Hepatocyte (in vitro differentiated cells): ENCODE measurements around the gene GNG10. TPM values are rescaled to one million over a fixed set of nuclear protein-coding genes. Genes with fewer than 3 reads are reported as not detected.

Source experiments
- DNase-seq: peaks from one replicate; pipeline ENCODE4 v3.0.0-alpha.2; 2016; ENCODE audit warnings: low spot score
- H2AFZ ChIP-seq: fragments of 200-600 bp; sonication (generic); 2 replicates; pipeline ENCODE4 v1.6.0; 2016; ENCODE audit warnings: antibody characterized with exemption, mild to moderate bottlenecking
- H3K27ac ChIP-seq: fragments of 200-600 bp; sonication (generic); 2 replicates; pipeline ENCODE4 v1.5.1; 2016; ENCODE audit warnings: mild to moderate bottlenecking
- H3K27me3 ChIP-seq: fragments of 200-600 bp; sonication (generic); 2 replicates; pipeline ENCODE4 v1.6.1; 2016
- H3K36me3 ChIP-seq: fragments of 200-600 bp; sonication (generic); replicated peaks from 2 replicates; pipeline ENCODE4 v1.5.1; 2016; ENCODE audit warnings: low read depth; ENCODE audit not compliant: insufficient read depth
- H3K4me1 ChIP-seq: fragments of 200-600 bp; sonication (generic); 2 replicates; pipeline ENCODE4 v1.5.1; 2016; ENCODE audit warnings: mild to moderate bottlenecking, moderate library complexity; ENCODE audit not compliant: insufficient read depth
- H3K4me2 ChIP-seq: fragments of 200-600 bp; sonication (generic); 2 replicates; pipeline ENCODE4 v1.6.0; 2016
- H3K4me3 ChIP-seq: fragments of 200-600 bp; sonication (generic); 2 replicates; pipeline ENCODE4 v1.5.1; 2016; ENCODE audit warnings: mild to moderate bottlenecking
- H3K79me2 ChIP-seq: fragments of 200-600 bp; sonication (generic); 2 replicates; pipeline ENCODE4 v1.6.0; 2017; ENCODE audit warnings: mild to moderate bottlenecking
- H3K9me2 ChIP-seq: fragments of 200-600 bp; sonication (generic); replicated peaks from 2 replicates; pipeline ENCODE4 v1.6.0; 2017; ENCODE audit warnings: mild to moderate bottlenecking; ENCODE audit not compliant: insufficient read depth
- H3K9me3 ChIP-seq: fragments of 200-600 bp; sonication (generic); 2 replicates; pipeline ENCODE4 v1.5.1; 2016; ENCODE audit warnings: low read depth, mild to moderate bottlenecking
- H4K20me1 ChIP-seq: fragments of 200-600 bp; sonication (generic); 2 replicates; pipeline ENCODE4 v1.6.0; 2016; ENCODE audit warnings: mild to moderate bottlenecking; ENCODE audit not compliant: insufficient read depth, poor library complexity, severe bottlenecking
- EZH2 ChIP-seq: fragments of 200-600 bp; sonication (generic); IDR thresholded peaks from 2 replicates; pipeline ENCODE4 v1.6.1; 2016; ENCODE audit warnings: antibody characterized with exemption, mild to moderate bottlenecking, borderline replicate concordance
- EZH2phosphoT487 ChIP-seq: fragments of 200-600 bp; sonication (generic); IDR thresholded peaks from one replicate; pipeline ENCODE4 v1.6.1; 2018; ENCODE audit warnings: antibody characterized with exemption, mild to moderate bottlenecking, low read depth, moderate library complexity; ENCODE audit not compliant: unreplicated experiment, severe bottlenecking
- WGBS: methylation state at CpG from one replicate; pipeline ENCODE4 v1.1.6; 2016; ENCODE audit warnings: low lambda C conversion rate; ENCODE audit errors: missing lambda C conversion rate; 5-methylcytosine and 5-hydroxymethylcytosine counted together
- polyA plus RNA-seq: library from polyadenylated mRNA; unstranded; fragments of >200 nt; fragmentation: Nextera tagmentation; extraction: Ambion mirVana; gene quantifications from 2 replicates; pipeline ENCODE4 v1.2.1, GENCODE V29; 2016
- total RNA-seq: library from RNA; depleted of rRNA; stranded (reverse); fragments of >200 nt; gene quantifications from 2 replicates; pipeline ENCODE4 v1.2.3, GENCODE V29; 2014
- TF ChIP-seq, protein P1 (sequence below): fragments of 200-600 bp; sonication (generic); IDR thresholded peaks from 2 replicates; pipeline ENCODE4 v1.5.1; 2016; ENCODE audit warnings: antibody characterized with exemption, mild to moderate bottlenecking; ENCODE audit not compliant: poor library complexity

The GNG10 gene
- total and polyA plus RNA-seq, 2 experiments from 2014 or later, result 51.6 to 101 TPM

- DNase-seq, result peak; percentile 58
- Histone ChIP-seq H3K36me3 (no peaks in the 10 kb centered on the region), H3K4me2 (peak overlapping the region; percentile 98), H2AFZ (peak overlapping the region; percentile 96), H3K27ac (peak overlapping the region; percentile 87), H4K20me1 (peaks cover 14% of the 10 kb centered on the region), H3K4me1 (peaks cover 16% of the 10 kb centered on the region), H3K4me3 (peak overlapping the region; percentile 89), H3K27me3 (no peaks in the 10 kb centered on the region), H3K79me2 (peaks cover 37% of the 10 kb centered on the region), H3K9me3 (no peaks in the 10 kb centered on the region), H3K9me2 (no peaks in the 10 kb centered on the region)
- under 1% methylated on average over 36 of the region's 57 CpGs for WGBS
- TF ChIP-seq EZH2 (no peak), EZH2phosphoT487 (no peak)
- TF ChIP-seq, protein P1, sequence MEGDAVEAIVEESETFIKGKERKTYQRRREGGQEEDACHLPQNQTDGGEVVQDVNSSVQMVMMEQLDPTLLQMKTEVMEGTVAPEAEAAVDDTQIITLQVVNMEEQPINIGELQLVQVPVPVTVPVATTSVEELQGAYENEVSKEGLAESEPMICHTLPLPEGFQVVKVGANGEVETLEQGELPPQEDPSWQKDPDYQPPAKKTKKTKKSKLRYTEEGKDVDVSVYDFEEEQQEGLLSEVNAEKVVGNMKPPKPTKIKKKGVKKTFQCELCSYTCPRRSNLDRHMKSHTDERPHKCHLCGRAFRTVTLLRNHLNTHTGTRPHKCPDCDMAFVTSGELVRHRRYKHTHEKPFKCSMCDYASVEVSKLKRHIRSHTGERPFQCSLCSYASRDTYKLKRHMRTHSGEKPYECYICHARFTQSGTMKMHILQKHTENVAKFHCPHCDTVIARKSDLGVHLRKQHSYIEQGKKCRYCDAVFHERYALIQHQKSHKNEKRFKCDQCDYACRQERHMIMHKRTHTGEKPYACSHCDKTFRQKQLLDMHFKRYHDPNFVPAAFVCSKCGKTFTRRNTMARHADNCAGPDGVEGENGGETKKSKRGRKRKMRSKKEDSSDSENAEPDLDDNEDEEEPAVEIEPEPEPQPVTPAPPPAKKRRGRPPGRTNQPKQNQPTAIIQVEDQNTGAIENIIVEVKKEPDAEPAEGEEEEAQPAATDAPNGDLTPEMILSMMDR, result no peak
Measured at GRCh38 chr9:111661802-111662521, 557 bp downstream of the GNG10 start.

GRCh38 chr9:111662576-111663300 is 1.3 kb downstream of the GNG10 start:
- Histone ChIP-seq H3K27ac (peak overlapping the region; percentile 87), H3K9me2 (no peaks in the 10 kb centered on the region), H3K4me2 (peak overlapping the region; percentile 98), H3K4me3 (peak overlapping the region; percentile 89), H4K20me1 (peaks cover 14% of the 10 kb centered on the region), H2AFZ (peak overlapping the region; percentile 96), H3K27me3 (no peaks in the 10 kb centered on the region), H3K9me3 (no peaks in the 10 kb centered on the region), H3K36me3 (no peaks in the 10 kb centered on the region), H3K79me2 (peaks cover 37% of the 10 kb centered on the region), H3K4me1 (peaks cover 16% of the 10 kb centered on the region)
- 46% methylated on average over 7 of the region's 7 CpGs for WGBS
- TF ChIP-seq, protein P1, result no peak
- TF ChIP-seq EZH2phosphoT487, result no peak
- no peak for DNase-seq

DNA sequence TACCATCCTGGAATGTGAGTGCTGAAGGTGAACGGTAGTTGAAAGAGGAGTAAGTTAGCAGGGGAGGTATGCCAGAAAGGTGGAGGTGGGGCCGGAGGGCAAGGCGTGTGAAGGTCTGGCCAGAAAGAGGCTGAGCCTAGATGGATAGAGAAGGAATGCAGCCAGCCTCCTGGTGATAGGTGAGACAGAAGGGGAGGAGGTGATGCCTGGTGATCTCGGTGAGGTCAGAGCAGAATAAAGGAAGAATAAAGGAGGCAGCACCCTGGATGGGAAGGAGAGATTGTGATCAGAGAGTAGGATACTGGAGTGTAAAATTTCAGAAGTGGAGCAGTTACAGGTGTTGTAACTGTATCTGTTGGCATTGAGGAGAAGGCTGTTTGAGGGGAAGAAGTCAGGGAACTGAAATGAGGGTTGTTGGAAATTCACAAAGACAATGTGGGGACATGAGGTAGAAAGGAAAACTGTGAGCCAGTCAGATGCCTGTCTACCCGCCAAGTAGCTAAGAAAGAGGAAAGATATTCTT is 2.0 kb downstream of the GNG10 start:
- peak overlapping the region; percentile 98 for H3K4me2 ChIP-seq
- WGBS, result 53% methylated on average over 5 of the region's 5 CpGs
- H3K4me1 ChIP-seq, result peaks cover 16% of the 10 kb centered on the region
- peaks cover 14% of the 10 kb centered on the region for H4K20me1 ChIP-seq
- H3K79me2 ChIP-seq, result peaks cover 40% of the 10 kb centered on the region
- DNase-seq, result peak; percentile 37
- H3K27ac ChIP-seq, result peak overlapping the region; percentile 87
- no peaks in the 10 kb centered on the region for H3K9me3 ChIP-seq
- no peak overlapping the region for H2AFZ ChIP-seq
- no peak overlapping the region for H3K4me3 ChIP-seq
- no peaks in the 10 kb centered on the region for H3K27me3 ChIP-seq
- H3K36me3 ChIP-seq, result no peaks in the 10 kb centered on the region
- TF ChIP-seq EZH2phosphoT487 (no peak), EZH2 (no peak)
- TF ChIP-seq, protein P1, result no peak
- H3K9me2 ChIP-seq, result no peaks in the 10 kb centered on the region
